HG02943 (cell line): ENCODE results near the gene SPRR4.
A peak's percentile ranks its signal among the peaks of the same experiment; 100 is the strongest.

ENCODE experiments used
- ATAC-seq: cut with Tn5 transposase; IDR thresholded peaks from one replicate; pipeline ENCODE4 v1.9.1; 2021; ENCODE audit warnings: mild to moderate bottlenecking, low read depth, moderate library complexity; ENCODE audit not compliant: unreplicated experiment

SPRR4 gene

DNA sequence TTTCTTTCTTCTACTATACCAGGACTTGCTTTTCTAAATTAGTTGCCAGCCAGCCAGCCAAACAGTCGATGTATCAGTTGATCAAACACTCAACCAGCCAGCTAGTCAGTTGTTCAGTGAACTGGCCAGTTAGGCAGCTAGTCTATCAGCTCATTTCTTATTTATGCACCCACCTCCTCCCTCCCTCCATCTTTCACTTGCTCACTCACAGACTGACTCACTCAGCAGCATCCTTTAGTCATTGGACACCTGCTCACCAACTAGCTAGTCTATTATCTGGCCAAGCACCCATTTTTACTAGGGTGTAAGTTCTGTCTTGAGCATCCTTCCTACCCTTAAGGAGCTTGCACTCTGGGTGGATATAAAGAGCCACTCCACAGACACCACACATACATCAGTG, 5.9 kb upstream of the SPRR4 start:
- ATAC-seq = no peak

DNA sequence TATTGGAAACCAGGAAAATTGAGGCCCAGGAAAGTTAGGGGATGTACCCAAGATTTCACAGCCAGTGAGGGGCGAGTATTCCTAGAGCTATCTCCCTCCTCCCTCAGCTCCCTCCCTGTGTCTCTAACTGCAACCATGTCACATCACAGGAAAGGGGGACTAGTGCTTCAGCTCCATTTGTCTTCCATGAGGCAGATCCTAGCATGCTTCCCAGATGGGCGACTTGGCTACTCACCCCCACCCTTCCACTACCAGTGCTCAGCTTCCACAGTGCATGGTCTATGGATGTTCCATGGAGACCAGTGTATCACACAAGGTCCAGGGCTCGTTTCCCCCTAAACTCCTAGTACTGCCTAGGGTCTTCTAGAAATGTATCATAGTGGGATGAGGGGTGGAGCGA, 4.6 kb upstream of the SPRR4 start:
- no peak for ATAC-seq

DNA sequence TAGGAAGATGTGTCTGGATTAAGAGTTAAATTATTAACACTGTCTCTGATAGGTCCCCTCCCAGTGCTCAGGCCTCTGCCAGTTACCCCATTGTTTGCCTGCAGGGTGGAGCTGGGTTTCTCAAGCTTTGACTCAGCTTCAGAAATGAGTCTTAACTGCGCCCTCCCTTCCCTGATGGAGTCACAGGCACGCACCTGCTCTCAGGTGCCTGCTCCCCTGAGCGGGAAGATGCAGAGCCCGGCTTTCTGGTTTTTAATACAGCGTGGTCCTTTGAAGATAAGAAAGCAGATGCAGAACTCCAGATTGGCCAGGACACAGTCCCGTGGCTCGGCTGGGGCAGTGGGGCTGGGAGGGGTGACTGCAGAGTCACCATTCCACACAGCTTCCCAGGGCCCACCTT, 3.2 kb upstream of the SPRR4 start:
- no peak for ATAC-seq

DNA sequence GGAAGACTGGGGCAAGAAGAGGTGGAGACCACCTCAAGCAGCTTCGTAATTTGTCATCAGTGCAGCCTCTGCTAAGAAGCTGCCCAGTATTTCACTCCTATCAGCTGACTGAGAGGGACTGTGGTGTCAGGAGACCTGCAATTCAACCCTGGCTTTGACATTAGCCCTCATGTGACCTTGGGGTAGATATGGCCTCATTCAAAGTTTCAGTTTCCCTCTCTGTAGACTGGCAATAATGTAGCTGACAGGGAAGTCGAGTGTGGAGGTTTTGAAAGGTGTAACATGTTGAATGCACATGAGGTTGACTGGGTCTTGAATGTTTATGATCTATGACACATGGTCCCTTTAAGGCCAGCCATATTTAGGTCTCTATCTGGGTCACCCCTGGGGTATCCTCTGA, 2.2 kb upstream of the SPRR4 start:
- peak; percentile 87 for ATAC-seq

DNA sequence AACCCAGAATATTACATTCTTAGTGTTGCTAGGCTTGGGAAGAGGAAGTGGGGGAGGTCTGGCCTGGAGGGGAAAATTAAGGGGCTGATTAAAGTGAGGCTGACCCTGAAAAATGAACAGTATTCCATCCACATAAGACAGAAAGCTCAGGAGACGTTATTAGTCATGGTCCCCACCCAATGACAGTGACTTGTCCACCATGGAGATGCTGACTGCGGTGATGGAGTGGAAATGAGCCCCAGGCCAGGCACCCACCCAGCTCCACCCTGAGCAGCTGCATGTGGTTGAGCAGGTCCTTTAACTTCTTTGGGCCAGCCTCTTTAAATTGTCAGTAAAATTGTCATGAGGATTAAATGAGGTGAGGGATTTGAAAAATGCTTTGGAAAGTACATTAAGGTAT, 1.4 kb upstream of the SPRR4 start:
- ATAC-seq = no peak

DNA sequence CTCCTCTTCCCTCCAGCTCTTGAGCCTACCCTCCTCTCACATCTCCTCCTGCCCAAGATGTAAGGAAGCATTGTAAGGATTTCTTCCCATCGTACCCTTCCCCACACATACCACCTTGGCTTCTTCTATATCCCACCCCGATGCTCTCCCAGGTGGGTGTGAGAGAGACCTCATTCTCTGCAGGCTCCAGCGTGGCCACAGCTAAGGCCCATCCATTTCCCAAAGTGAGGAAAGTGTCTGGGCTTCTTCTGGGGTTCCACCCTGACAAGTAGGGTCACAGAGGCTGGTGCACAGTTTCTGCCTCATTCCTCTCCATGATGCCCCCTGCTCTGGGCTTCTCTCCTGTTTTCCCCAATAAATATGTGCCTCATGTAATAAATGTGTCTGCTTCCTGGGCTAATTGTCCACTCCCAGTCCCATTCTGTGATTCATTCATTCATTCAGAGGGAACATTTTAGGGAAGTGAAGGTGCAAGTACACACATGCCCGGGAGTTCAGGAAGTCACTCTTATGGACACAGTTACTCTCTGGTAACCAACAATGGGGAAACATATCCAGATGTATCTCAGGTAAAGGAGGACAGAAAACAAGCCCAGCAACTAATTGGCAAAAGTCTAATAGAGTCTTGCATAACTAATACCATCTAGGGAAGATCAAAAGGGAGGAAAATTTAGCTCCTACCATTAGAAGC, 1.9 kb downstream of the SPRR4 start:
- ATAC-seq = no peak

DNA sequence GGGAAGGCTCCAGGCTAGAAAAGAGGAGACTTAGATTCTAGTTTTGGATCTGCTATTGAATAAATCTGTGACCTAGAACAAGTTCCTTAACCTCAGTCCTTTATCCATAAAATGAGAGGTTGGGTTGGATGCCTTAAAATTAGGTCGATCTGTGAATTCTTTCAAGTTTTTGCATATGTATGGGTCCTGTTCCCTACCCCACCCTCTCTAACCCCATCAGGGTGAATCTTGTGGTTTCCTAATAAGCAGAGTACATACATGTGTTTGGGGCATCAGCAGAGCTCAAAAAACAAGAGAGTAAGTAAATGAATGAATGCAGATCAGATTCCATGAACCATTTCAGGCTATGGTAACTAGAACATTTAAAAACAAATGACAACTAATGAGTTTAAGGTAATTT, 6.2 kb downstream of the SPRR4 start:
- no peak for ATAC-seq

DNA sequence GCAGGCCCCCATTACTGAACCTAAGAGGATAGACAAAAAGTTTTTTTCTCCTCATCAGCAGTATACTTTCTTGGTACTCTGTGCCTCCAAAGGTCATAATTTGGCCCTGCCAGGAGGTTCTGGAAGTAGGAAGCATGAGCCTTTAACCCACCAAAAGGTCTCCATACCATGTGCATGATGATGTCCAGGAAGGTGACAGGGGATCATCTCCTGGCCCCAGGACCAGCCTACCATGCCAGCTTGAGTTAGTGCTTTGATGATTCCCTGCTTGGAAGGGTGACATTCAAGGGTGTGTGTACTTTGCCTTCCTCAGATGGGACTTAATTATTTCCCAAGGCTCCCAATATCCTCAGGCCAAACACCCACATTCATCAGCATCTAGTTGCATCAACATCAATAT, 7.2 kb downstream of the SPRR4 start:
- no peak for ATAC-seq

DNA sequence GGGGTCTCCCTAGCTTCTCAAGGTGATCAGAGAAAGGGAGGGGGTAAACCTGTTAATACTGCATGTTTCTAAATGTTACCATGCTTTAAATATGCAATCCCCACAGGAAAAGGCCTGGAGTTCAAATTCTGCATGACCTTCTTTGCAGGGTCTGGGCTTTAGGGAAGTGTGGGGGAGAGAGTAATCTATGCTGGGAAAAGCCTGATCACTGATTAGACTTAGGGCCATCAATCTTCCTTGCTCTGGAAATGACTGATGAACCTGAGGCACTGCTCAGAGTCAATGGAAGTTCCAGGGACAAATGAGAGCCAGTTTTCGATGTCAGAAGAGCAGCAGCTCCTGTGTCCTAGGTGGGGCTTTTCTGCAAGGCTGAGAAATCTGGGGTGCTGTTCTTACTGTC, 10.2 kb downstream of the SPRR4 start:
- no peak for ATAC-seq

DNA sequence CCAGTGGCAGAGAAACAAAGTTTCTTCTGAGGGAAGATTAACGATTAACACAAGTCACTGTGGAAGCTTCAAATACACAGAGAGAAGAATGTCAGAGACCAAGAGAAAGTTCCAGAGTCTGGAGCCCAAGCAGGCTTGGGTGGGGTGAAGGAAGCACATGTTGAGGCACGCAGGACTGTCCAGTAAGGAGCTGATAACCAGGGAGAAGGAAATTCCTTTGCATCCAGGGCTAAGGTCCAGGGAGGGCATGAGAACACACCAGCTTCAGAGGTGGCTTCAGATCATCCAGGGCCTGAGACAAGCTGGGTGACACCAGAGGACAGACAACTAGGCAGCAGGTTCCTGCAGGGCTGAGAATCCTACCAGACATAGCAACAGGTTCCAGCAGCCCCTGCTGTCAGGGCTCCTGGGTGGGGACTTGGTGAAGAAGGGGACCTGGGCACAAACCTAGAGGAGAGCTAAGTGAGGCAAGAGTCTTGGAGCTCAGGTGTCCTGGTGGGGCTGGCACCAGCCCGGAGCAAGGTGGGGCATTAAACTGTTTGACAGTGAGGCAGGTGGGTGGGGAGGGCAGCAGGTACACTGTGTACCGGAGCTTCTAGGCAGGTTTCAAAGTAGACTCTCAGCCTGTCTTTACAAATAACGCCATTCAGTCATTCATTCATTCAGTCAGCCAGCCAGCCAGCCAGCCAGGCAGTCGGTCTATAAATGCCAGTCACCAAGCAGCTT, 10.9 kb downstream of the SPRR4 start:
- ATAC-seq = no peak

DNA sequence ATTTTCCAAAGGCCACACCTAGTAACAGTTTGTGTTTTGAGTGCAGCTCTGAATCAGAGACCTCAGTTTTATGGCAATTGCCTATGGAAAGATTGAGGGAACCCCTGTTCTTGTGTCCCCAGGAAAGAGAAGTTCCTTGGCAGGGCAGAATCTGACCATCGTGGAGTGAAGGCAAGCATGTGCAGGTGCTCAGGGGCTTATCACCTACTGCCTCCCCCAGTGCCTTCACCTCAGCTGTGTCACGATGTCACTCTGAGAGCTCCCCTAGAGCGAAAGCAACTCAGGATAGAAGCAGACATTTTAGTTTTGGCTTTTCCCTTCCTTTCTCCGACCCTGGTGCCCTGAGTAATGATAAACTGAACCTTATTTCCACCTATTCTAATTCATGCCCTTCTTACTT, 11.6 kb downstream of the SPRR4 start:
- no peak for ATAC-seq

DNA sequence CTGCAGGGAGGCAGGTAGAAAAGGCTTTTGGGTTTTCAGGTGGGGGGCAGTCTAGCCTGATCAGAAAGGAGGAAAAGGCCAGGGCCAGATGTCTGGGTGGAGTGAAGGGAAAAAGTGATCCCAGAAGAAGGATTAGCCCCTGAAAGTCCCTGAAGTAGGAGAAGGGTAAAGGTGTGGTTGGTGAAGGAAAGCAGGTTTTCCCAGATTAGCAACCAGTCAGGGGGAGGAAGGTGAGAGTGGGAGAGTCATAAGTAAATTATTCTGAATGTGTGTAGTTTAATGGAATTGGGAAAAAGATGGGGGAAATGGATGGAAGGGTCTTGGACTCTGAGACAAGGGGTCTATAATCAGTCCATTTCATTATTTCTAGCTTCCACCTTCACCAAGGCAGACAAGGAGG, 12.8 kb downstream of the SPRR4 start:
- ATAC-seq = no peak

DNA sequence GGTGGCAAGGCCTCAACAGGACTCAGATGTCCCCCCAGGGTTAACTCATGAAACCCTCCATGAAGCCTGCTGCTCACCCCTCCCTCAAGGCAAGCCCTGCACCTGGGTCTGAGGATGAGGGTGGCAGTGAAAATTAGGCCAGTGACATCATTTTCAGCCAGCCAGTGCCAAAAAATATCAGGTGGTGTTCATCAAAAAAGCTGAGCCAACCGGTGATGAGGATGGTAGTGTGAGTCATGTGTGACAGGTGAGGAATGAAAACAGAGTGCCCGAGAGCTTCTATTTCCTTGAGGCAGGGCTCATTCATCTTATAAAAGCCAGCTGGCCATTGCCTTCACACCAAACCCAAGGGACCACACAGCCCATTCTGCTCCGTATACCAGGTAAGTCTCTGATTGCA, 13.3 kb downstream of the SPRR4 start, which contains the start of gene SPRR1A:
TSS of gene SPRR1A (plus strand) at position 339 of the 400 bp plus-strand sequence. CDS start 1,150 bp downstream, outside the sequence.
- no peak for ATAC-seq

DNA sequence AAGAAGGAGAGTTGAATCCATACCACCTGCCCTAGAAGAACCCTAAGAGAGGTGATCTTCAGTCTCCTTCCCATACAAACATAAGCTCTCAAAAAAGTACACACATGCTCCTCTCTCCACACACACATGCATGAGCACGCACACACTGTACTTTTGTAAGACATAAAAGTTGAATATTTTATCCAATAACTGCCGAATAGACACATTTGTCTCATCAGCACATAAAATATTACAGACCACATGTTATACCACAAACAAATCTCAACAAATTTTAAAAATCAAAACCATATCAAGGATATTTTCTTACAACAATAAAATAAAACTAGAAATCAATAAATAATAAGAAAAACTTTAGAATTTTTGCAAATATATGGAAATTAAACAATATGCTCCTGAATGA, 16.1 kb downstream of the SPRR4 start:
- ATAC-seq = no peak

DNA sequence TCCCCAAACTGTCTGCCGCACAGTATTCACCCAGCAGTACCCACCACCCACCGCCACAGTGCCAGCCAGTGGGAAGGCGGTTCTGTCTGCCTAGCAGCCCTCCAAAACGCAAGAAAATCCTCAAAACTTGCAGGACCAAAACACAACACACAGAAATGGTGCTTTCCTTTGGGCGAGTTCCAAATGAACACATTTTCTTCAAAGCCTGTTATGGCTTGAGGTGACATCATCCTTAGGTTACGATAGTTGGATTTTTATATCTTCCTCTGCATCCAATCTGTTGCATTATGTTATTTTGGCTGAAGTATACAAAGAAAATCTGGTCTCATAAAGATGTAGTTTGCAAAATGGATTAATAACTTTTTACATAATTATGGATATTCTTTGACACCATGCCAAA, 22.7 kb downstream of the SPRR4 start:
- ATAC-seq = no peak

DNA sequence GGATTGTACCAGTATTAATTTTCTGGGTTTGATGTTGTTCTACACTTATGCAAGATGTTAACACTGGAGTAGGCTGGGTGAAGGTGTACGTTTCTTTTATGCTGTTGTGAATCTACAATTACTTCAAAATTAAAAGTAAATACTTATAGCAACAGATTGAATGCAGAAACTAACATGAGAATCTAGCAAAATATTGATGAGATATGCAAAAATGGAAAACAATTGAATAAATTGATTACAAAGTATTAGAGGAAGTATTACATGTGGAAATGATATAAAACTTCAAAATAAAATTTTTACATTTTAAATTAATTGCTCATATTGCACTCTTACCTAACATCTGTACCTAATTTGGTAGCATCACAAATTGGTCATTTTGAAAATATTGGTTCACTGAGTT, 25.4 kb downstream of the SPRR4 start:
- ATAC-seq = no peak

DNA sequence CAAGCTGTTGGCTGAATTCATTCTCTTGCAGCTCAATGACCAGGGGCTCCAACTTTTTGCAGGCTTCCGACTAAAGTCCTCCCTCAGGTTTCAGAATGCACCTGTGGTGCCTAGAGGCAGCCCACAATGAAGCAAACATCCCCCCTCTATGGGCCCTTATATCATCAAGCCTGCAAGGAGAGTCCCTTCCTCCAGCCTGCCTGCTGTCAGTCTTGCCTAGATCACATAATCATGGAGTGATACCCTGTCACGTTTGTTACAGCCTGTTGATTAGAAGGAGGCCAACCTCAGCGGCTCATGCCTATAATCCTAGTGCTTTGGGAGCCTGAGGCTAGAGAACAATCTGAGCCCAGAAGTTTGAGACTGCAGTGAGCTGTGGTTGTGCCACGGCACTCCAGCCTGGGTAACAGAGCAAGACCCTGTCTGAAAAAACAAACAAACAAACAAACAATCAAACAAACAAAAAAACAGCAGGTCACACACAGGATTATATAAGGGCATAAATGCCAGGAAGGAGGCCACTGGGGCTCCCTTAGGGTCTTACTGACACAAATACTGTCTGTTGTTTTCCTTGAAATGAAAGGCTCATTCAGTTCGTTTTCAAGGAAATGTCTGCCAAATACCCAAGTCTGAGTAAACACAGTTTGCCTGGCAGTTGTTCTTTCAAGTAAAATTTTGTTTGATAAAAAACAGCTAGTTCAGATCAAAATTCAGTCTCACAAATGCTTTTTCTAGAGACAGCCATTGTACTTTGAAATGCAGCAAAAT, 26.4 kb downstream of the SPRR4 start:
- ATAC-seq = no peak

DNA sequence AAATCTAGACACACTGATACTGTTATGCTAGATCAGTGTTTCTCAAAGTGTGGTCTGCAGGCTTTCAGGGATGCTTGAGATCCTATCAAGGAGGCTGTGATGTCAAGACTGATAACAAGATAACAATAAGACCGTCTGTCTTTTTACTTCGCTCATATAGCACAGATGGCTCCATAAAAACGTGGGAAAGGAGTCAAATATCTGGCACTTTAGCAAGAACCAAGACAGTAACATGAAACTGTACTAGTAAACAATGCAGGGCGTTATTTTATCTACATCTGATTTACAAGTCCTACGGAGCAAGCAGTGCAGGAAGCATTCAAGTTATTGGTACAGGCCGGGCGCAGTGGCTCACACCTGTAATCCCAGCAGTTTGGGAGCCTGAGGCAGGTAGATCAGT, 27.5 kb downstream of the SPRR4 start:
- no peak for ATAC-seq

DNA sequence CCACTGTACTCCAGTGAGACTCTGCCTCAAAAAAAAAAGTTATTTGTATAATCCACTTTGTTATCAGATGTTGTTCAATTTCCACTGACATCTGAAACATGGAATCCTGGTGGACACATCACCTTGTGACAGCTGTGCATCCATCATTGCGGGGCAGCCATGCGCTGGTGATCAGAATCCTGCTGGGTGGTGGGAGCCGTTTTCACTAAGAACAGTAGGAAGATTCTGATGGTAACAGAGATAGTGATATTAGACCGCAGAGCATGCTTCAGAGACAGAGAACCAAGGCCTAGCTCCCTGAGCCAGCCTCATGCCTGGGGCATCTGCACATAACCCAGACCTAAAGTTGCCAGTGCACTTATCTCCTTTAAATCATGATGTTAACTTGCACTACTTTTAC, 28.0 kb downstream of the SPRR4 start:
- ATAC-seq = no peak

DNA sequence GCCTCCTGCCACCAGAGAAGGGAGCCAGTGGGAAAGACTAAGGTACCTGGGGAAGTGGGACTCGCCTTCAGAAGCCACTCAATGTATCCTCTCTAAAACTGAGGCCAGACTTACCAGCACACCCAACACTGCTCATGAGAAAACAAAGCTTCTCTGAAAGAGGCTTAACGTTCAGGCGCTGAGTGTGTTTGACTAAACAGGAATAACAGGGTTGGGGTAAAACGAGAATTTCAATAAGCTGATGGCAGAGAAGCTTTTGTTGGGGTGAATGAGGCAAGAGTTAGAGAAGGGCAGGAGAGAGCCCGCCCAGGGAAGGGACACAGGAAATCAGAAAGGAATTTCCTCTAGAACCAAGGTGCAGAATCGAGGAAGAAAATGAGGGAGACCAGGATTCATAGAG, 29.4 kb downstream of the SPRR4 start:
- ATAC-seq = no peak

DNA sequence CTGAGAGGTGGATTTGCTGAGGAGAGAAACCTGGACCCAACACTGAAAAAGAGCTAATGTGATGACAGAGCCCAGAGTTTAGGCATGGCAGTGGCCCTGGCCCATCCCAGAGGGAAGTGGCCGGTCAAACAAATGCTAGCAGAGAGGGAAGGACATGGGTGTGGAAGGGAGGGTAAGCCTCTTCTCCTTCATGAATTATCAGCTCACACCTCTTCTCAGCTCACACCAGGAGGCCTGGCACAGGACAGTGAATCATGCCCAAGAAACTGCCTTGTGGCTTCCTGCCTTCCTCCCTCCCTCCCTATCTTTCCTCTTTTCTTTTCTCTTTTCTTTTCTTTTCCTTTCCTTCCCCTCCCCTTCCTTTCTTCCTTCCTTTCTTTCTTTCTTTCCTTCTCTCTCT, 29.8 kb downstream of the SPRR4 start:
- ATAC-seq = no peak

DNA sequence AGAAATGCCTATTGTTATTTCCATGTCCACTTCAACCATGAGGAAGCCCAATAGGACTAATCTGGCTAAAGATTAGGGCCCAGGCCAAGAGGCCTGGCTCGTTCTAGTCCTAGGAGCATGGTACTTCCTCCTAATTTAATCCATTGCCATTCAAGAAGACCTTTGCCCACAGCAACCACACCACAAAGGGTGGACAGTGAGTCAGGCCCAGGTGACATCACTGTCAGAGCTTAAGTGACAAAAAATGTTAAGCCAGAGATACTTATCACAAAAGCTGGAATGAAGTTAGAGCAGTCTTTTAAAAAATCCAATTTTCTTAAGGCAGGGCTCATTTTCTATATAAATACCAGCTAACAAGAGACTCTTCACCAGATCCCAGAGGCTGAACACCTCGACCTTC, 30.9 kb downstream of the SPRR4 start, which contains the start of gene SPRR3:
TSS of gene SPRR3 (plus strand) at position 368 of the 400 bp plus-strand sequence. CDS start 1,272 bp downstream, outside the sequence.
- no peak for ATAC-seq
